GM10248 (cell line): ENCODE data around the gene PRR7.

Experiments
- CTCF ChIA-PET: fragments of 300-600 bp; sonication (Branson Sonifier 250); formaldehyde crosslinking; extraction: SDS; loops from one replicate; lab custom pipeline; 2021; ENCODE audit warnings: antibody characterized with exemption; lab: Yijun Ruan, JAX
- POLR2A ChIA-PET: fragments of 350-650 bp; sonication (Branson Sonifier 250); formaldehyde crosslinking; extraction: SDS; loops from one replicate; lab custom pipeline; 2020; ENCODE audit warnings: antibody characterized with exemption; lab: Yijun Ruan, JAX
- DNase-seq: peaks from one replicate; pipeline ENCODE4 v3.0.0; 2012; ENCODE audit errors: extremely low spot score
- CTCF ChIP-seq: IDR thresholded peaks from 2 replicates; pipeline ENCODE4 v1.5.1; 2012; ENCODE audit warnings: mild to moderate bottlenecking, low read depth; ENCODE audit errors: extremely low read depth, missing control alignments, control extremely low read depth

The PRR7 gene

DNA sequence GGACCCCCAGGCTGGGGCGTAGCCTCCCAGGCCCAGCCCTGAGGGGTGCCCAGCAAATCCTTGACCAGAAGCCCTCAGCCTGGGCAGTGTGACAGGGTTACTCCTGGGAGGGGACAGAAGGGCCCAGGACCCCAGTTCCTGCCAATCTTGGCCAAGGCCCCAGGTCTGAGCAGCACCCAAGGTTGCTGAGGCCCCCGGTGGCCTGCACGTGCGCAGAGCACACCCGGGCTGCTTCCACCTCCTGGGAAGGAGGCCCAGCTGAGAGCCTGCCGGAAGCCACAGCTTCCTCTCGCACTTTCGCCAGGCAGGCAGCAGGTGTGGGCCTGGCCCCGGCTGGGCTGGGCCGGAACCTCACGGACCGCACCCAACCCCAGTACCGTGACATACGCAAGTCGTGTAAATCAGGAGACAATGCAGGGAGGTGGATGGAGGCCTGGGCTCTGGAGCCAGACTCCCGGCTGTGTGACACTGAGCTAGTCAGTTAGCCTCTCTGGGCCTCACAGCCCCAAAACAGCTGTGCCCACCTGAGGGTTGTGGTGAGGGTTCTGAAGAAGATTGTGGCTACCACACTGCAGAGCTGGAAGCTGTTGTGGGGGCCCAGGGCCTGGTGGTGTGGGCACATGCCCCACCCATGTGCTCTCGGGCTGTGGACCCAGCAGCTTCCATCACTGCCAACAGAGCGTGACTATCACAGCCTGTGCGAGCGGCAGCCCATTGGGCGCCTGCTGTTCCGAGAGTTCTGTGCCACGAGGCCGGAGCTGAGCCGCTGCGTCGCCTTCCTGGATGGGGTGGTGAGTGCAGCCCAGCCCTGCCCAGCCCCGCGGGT, 15.1 kb upstream of the PRR7 start:
- no peak for TF ChIP-seq CTCF
- POLR2A ChIA-PET, result interaction anchor here (0.5 to 1.7 kb wide), 7 partner anchors 10 to 287 kb away, joined by 3 to 6 read pairs (median 4); no protein-coding TSS in a partner anchor
- peak; percentile 59 for DNase-seq
- CTCF ChIA-PET, result interaction anchor here (0.7 to 23.4 kb wide), 11 partner anchors 13 to 771 kb away, joined by 3 to 347 read pairs (median 8); partner anchors contain the start of gene F12

DNA sequence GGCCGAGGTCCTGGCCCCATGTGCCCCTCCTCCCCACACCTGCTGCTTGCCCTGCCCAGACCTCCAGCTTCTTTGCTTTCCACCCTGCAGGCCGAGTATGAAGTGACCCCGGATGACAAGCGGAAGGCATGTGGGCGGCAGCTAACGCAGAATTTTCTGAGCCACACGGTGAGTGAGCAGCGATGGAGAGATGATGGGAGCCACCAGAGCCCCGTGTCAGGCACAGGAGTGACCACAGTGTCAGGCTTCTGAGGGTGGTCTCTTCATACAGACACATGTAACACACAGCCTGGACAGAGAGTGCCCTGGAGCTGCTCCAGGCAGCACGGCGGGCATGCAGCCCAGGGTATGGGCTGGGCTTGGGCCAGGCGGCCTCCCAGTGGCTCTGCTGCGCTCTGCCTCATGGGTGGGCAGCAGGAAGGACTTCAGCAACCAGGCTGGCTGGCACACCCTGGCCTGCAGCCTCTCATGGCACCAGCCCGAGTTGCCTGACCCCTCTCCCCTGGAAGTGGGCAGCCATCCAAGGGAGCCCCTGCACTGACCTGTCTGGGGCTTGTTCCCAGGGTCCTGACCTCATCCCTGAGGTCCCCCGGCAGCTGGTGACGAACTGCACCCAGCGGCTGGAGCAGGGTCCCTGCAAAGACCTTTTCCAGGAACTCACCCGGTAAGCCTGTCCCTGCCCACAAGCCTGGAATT, 14.3 kb upstream of the PRR7 start:
- DNase-seq, result no peak
- ChIA-PET POLR2A (interaction anchor here (0.5 to 1.7 kb wide), 7 partner anchors 9 to 288 kb away, joined by 3 to 6 read pairs (median 3); no protein-coding TSS in a partner anchor), CTCF (interaction anchor here (1.2 to 23.4 kb wide), 10 partner anchors 12 to 772 kb away, joined by 3 to 347 read pairs (median 15); partner anchors contain the start of genes F12 and PRR7)
- TF ChIP-seq CTCF, result no peak

- TF ChIP-seq CTCF, result no peak
- no peak for DNase-seq
- ChIA-PET POLR2A (interaction anchor here (0.7 to 0.9 kb wide), 2 partner anchors 17 to 30 kb away, joined by 3 read pairs; no protein-coding TSS in a partner anchor), CTCF (interaction anchor here (0.7 to 23.4 kb wide), 8 partner anchors 12 to 67 kb away, joined by 3 to 347 read pairs (median 15); partner anchors contain the start of genes F12 and PRR7)
Observed at GRCh38 chr5:177432839-177433657, 13.6 kb upstream of the PRR7 start.

DNA sequence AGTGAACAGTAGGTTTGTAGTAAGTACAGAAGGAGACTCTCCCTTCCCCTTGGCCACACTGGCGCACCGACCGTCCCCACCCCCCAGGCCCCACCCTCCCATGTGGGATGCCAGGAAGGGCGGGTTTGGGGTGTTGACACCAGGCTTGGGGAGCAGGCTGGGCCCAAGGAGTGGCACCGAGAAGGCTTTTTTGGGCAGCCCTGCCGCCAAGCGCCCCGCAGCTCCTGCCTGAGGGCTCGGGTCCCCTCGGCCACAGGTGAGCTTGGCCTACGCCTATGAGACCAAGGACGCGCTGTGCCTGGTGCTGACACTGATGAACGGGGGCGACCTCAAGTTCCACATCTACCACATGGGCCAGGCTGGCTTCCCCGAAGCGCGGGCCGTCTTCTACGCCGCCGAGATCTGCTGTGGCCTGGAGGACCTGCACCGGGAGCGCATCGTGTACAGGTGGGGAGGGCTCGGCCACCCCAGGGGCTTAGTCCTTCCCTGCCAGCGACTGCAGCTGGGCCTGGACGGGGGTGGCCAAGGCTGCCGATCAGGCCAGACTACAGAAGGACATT, 12.9 kb upstream of the PRR7 start:
- ChIA-PET CTCF (interaction anchor here (0.7 to 23.4 kb wide), 7 partner anchors 11 to 47 kb away, joined by 3 to 347 read pairs (median 16); partner anchors contain the start of genes F12 and PRR7), POLR2A (interaction anchor here (1.0 kb wide), 1 partner anchor 11 kb away, joined by 3 read pairs; no protein-coding TSS in a partner anchor)
- TF ChIP-seq CTCF, result no peak
- DNase-seq, result no peak

DNA sequence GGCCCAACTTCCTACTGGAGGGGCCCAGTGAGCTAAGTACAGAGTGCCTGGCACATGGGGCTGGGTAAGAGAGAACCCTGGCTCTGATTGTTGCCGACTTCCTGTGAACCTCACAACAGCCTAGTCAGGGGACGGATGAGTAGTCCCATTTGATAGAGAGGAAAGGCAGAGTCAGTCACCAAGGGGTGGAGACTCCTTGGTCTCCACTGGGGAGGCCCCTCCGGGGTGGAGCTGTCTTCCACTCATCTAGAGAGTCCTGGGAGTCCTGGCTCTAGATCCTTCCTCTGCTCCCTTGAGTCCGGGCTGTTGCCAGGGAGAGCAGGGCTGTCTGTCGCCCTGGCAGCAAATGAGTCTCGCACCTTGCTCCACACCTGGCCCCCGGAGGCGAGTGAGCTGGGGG, 12.2 kb upstream of the PRR7 start:
- no peak for TF ChIP-seq CTCF
- POLR2A ChIA-PET, result interaction anchor here (0.6 to 1.0 kb wide), 2 partner anchors 10 to 895 kb away, joined by 3 to 4 read pairs; no protein-coding TSS in a partner anchor
- CTCF ChIA-PET, result interaction anchor here (0.8 to 23.4 kb wide), 5 partner anchors 11 to 45 kb away, joined by 3 to 347 read pairs (median 27); partner anchors contain the start of genes F12 and PRR7
- DNase-seq, result no peak
